Myocyte (in vitro differentiated cells): ENCODE data around the gene TNNI3K. TPM values are rescaled to one million over a fixed set of nuclear protein-coding genes. Genes with fewer than 3 reads are reported as not detected.

Experiments used
- DNase-seq: peaks from one replicate; pipeline ENCODE4 v3.0.0-alpha.2; 2012; ENCODE audit warnings: low read depth
- total RNA-seq: library from RNA; depleted of rRNA; stranded (reverse); fragments of >200 nt; gene quantifications from 2 replicates; pipeline ENCODE4 v1.2.3, GENCODE V29; 2014

The TNNI3K gene
- total RNA-seq, 1 donor from 2014 or later: 0.70 TPM

GRCh38 chr1:74549932-74550331, 314.7 kb downstream of the TNNI3K start:
- no peak for DNase-seq

DNA sequence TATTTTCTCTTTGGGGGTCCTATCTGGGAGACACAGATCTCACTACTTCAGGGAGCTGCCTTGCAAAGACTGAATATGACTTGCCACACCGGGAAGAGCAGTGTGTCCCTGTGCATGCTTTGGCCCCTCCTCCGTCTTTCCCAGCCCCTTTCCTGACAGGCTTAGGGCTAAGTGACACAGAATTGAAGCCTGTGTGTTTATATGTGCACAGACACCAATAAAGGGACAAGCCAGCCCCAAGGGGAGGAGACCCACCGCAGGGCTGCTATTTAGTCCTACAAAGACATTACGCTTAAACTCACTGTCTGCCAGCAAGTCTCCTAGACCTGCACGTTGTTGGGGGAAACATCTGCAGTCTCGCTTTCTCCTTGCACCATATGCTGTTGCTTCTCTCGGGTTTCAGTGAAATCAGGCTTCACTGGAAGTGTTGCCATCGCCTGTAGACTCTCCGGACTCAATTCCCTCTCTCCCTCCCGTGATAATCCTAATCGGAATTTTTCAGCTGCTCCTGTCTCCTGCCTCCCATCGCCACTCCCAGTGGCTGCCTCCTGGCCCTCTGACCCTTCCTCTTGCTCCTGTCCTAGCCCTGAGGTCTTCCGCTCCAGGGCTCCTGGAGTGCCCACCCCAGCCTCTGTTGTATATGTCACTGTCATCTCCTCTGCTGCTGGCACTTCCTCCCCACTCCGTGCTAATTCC, 335.8 kb downstream of the TNNI3K start:
- DNase-seq: no peak

GRCh38 chr1:74571493-74571800, 336.3 kb downstream of the TNNI3K start:
- DNase-seq: no peak

DNA sequence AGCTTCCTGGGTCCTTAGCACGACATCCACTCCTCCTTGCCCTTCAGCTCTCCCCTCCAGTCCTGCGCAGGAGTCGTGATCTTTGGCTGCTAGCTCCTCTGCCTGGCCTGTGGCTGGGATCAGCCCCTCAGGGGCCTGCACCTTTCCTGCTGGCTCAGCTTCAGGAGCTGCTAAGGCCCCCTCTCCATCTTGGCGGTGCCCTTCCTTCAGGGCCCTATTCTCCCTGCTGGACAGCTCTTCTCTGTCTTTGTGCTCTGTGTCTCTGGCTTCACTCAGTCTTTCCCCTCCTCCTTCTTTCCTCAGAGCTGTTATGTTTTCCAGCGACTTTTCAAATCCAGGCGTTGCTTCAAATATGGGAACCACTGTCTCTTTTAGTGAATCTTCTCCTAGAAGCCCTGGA, 336.7 kb downstream of the TNNI3K start:
- no peak for DNase-seq

- no peak for DNase-seq
Observed at GRCh38 chr1:74578101-74578500, 342.9 kb downstream of the TNNI3K start.

GRCh38 chr1:74579425-74579824, 344.2 kb downstream of the TNNI3K start:
- no peak for DNase-seq

GRCh38 chr1:74583397-74583796, 348.2 kb downstream of the TNNI3K start:
- no peak for DNase-seq

DNA sequence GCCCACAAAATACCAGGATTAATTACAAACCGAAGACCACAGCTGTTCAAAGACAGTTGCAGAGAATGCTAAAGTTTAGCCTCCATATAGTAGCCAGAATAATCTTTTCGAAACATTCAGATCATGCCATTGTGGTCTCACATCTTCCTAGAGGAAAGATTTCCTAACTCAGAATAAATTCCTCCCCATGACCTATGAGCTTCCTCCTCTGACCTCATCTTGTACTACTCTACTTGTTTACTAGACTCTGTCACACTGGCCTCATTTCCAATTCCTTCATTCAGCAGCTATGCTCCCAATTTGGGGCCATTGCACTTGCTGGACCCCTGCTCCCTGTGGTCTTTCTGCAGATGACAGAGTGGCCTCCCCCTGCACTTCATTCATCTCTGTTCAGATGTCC, 349.0 kb downstream of the TNNI3K start:
- DNase-seq: peak; percentile 4

DNA sequence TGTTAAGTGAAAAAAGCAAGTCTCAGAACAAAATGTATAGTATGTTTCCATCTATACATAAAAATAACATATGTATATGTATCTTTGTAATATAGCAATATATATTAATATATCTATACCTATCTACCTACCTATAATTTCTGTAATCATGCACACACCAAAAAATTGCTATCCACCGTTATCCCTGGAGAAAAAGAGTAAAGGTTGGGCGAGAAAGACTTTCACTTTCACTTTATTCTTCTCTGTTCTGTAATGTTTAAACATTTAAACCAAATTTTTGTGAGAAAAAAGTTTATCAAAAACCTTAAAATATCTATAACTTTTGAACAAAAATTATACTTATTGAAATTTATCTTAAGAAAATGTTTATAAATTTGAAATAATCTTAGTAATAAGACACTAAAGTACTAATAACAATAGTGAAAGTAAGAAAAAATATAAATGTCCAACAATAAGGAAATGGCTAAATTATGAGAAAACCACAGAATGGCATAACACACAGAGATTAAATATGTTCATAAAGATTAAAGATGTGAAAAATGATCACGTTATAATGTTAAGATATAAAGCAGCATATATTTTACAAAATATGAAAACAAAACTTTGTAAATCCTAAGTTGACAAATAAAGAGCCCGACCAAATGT, 351.2 kb downstream of the TNNI3K start:
- peak; percentile 6 for DNase-seq

DNA sequence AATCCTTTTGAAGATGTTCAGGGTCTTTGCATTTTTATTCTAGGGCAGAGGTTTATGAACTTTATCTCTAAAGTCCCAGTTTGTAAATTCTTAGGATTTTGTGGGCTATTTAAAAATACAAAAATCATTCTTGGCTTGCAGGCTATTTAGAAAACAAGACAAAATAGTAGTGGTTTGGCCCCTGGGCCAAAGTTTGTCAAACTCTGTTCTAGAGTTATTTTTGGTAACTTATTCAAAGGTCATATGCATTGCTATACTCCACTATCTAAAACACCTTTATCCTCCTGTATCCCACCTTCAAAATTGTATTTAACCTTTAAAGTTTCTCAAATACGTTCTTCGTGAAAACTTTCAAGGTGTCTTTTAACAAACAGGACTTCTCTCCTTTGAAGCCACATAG, 352.7 kb downstream of the TNNI3K start:
- DNase-seq: no peak

DNA sequence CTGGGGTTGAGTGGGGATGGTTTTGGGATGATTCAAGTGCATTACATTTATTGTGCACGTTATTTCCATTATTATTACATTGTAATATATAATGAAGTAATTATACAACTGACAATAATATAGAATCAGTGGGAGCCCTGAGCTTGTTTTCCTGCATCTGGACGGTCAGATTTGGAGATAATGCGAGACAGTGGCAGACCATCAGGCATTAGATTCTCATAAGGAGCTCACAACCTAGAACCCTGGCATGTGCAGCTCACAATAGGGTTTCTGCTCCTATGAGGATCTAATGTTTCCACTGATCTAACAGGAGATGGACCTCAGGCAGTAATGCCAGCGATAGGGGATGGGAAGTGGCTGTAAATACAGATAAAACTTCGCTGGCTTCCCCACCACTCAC, 355.1 kb downstream of the TNNI3K start:
- DNase-seq: no peak

- DNase-seq: no peak
Observed at GRCh38 chr1:74591949-74592348, 356.8 kb downstream of the TNNI3K start.

DNA sequence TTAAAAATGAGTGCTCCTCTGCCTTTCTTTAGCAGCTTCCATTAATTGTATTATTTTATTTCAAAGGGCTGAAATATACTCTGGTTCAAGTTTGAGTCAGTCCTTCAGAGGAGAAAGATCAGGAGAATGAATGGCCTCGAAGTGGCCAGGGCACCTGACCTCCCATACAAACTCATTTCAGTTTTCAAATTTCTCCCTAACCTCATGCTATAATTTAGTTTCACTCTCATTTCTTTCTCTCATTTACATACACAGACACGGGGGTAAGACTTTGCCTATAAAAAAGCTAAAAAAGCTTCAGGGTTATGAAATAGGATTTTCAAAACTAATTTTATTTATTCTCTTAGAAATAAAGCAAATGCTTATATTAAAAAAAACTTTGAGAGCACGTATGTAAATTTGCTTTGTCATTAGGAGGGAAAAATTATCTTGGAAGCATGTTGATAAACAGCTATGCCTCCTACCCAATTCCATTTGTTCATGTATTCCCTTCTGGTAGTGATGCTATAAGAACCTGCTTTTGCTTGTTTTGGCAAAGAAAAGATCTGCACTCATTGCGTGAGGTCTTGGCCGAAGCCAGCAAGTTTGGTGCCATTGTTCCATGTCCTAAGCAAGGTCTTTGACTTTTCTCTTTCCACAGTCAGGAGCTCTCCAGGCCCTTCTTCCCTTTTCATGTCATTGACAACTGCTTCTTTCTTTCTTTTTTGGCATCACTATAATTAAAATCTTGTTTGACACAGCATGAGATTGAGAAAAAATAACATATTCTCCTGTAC, 357.6 kb downstream of the TNNI3K start:
- no peak for DNase-seq

Other genes starting within 250 kb of the TNNI3K start
- gene LRRIQ3, start 37.2 kb upstream of the TNNI3K start, total RNA-seq: 0.57 and 1.6 TPM in 2 replicates
- 8.0 and 9.4 TPM in 2 replicates for gene FPGT, start 37.1 kb upstream of the TNNI3K start, total RNA-seq